AG04450 (cell line): Measurements from ENCODE around the gene PLXND1. TPM values are rescaled to one million over a fixed set of nuclear protein-coding genes. Genes with fewer than 3 reads are reported as not detected.
A peak's percentile ranks its signal among the peaks of the same experiment; 100 is the strongest.

Source experiments
- CTCF ChIA-PET: fragments of 300-600, 350-600 bp; formaldehyde crosslinking; extraction: SDS; loops from one replicate; lab custom pipeline; 2022; ENCODE audit warnings: antibody characterized with exemption, inconsistent platforms; lab: Charles Lee
- POLR2A ChIA-PET: fragments of 350-600 bp; formaldehyde crosslinking; extraction: SDS; loops from one replicate; lab custom pipeline; 2021; ENCODE audit warnings: antibody characterized with exemption, inconsistent platforms; lab: Yijun Ruan, JAX
- DNase-seq: peaks from one replicate; pipeline ENCODE4 v3.0.0-alpha.2; 2011; ENCODE audit warnings: low read depth, low spot score
- H3K27ac ChIP-seq: one replicate; pipeline ENCODE4 v1.5.1; 2012; ENCODE audit warnings: low read depth, low read length, control low read depth
- H3K27me3 ChIP-seq: one replicate; pipeline ENCODE4 v1.6.0; 2012; ENCODE audit warnings: low read length; ENCODE audit not compliant: control insufficient read depth, insufficient read depth
- H3K4me3 ChIP-seq: 2 replicates; pipeline ENCODE4 v1.5.1; 2011; ENCODE audit warnings: mild to moderate bottlenecking, low read depth, low read length, control low read depth
- H3K9me3 ChIP-seq: 2 replicates; pipeline ENCODE4 v1.5.1; 2012; ENCODE audit warnings: low read length; ENCODE audit not compliant: control insufficient read depth, insufficient read depth
- CTCF ChIP-seq: IDR thresholded peaks from 2 replicates; pipeline ENCODE4 v1.5.1; 2011; ENCODE audit warnings: low read depth, low read length, control low read depth, inconsistent platforms
- polyA plus RNA-seq: library from polyadenylated mRNA; depleted of rRNA; stranded (reverse); fragments of >200 nt; gene quantifications from 2 replicates; pipeline ENCODE4 v1.2.3, GENCODE V29; 2011

The PLXND1 gene
- polyA plus RNA-seq, 1 experiment: 37.1 TPM

GRCh38 chr3:129602730-129603560, 3.5 kb downstream of the PLXND1 start:
- H3K4me3 ChIP-seq: peak overlapping the region; percentile 23; the same call in 1 of the 2 replicates
- ChIA-PET CTCF (no interaction called here), POLR2A (no interaction called here)
- H3K27ac ChIP-seq: peak overlapping the region; percentile 68
- H3K9me3 ChIP-seq: no peaks in the 10 kb centered on the region; the same call in 1 of the 2 replicates
- peak; percentile 74 for DNase-seq
- H3K27me3 ChIP-seq: no peaks in the 10 kb centered on the region
- TF ChIP-seq CTCF: no peak

- Histone ChIP-seq H3K27me3 (no peaks in the 10 kb centered on the region), H3K9me3 (no peaks in the 10 kb centered on the region; the same call in 1 of the 2 replicates), H3K27ac (no peak overlapping the region), H3K4me3 (no peak overlapping the region)
- POLR2A ChIA-PET: no interaction called here
- DNase-seq: no peak
- no peak for TF ChIP-seq CTCF
- CTCF ChIA-PET: no interaction called here
Measured at GRCh38 chr3:129602309-129602708, 4.2 kb downstream of the PLXND1 start.

- H3K4me3 ChIP-seq: no peak overlapping the region
- no peak for TF ChIP-seq CTCF
- no peaks in the 10 kb centered on the region for H3K27me3 ChIP-seq
- ChIA-PET POLR2A (no interaction called here), CTCF (interaction anchor here (1.1 kb wide), 1 partner anchor 111 kb away, joined by 3 read pairs; no protein-coding TSS in a partner anchor)
- no peaks in the 10 kb centered on the region; the same call in 1 of the 2 replicates for H3K9me3 ChIP-seq
- H3K27ac ChIP-seq: no peak overlapping the region
- DNase-seq: no peak
Measured at GRCh38 chr3:129601713-129602112, 4.8 kb downstream of the PLXND1 start.

- ChIA-PET CTCF (no interaction called here), POLR2A (no interaction called here)
- DNase-seq: no peak
- H3K9me3 ChIP-seq: no peaks in the 10 kb centered on the region; the same call in 1 of the 2 replicates
- peak overlapping the region; percentile 47 for H3K27ac ChIP-seq
- H3K4me3 ChIP-seq: no peak overlapping the region
- no peak for TF ChIP-seq CTCF
- H3K27me3 ChIP-seq: no peaks in the 10 kb centered on the region
Measured at GRCh38 chr3:129600348-129600747, 6.1 kb downstream of the PLXND1 start.

GRCh38 chr3:129599607-129600006, 6.9 kb downstream of the PLXND1 start:
- DNase-seq: no peak
- ChIA-PET POLR2A (no interaction called here), CTCF (no interaction called here)
- no peaks in the 10 kb centered on the region for H3K27me3 ChIP-seq
- H3K27ac ChIP-seq: peak overlapping the region; percentile 47
- no peak; the same call in 1 of the 2 replicates for TF ChIP-seq CTCF
- H3K4me3 ChIP-seq: no peak overlapping the region
- no peaks in the 10 kb centered on the region; the same call in 1 of the 2 replicates for H3K9me3 ChIP-seq
